ENCODE measurements around the gene NR3C2. TPM values are rescaled to one million over a fixed set of nuclear protein-coding genes. Genes with fewer than 3 reads are reported as not detected.

The NR3C2 gene
- polyA plus RNA-seq, 1 of the 3 experiments (the other 2 are of a cell fraction) = 0.02 TPM

DNA sequence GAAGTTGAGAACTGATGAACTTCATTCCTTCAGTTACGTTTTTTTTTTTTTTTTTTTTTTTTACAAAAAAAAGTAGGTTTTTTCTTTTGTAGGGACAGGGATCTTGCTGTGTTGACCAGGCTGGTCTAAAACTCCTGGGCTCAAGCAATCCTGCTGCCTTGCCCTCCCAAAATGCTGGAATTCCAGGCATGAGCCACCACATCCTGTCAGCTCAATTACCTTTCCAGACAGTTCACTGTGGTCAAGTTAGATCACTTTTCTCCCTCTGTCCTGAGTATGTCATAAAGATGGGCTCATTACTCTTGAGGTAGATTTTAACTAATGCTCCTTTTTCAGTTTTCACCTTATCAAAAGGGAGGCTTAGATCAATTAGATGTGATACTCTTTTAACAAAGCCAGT lies 10.8 kb upstream of the NR3C2 start:
- DNase-seq = no peak
- Histone ChIP-seq H3K9ac (no peak overlapping the region), H3F3A (replicated peaks; ENCODE audit: insufficient read depth) (peaks cover 1% of the 10 kb centered on the region), H4K20me1 (ENCODE audit: insufficient read depth) (no peaks in the 10 kb centered on the region), H3K36me3 (replicated peaks in 1 of 2; ENCODE audit: control insufficient read depth in 1 of 2, insufficient read depth in 2 of 2, low read length in 1 of 2) (no peaks in the 10 kb centered on the region), H3K27me3 (ENCODE audit: insufficient read depth) (peaks cover 30% of the 10 kb centered on the region), H3K9me2 (no peaks in the 10 kb centered on the region), H3K27ac (ENCODE audit: low read depth in 2 of 2, low read length in 1 of 2) (no peak overlapping the region), H2AFZ (ENCODE audit: low read depth) (no peak overlapping the region), H3K79me2 (ENCODE audit: insufficient read depth) (no peaks in the 10 kb centered on the region), H3K9me3 (no peaks in the 10 kb centered on the region), H3K4me1 (ENCODE audit: control insufficient read depth in 1 of 2, insufficient read depth in 2 of 2, low read depth in 1 of 2, low read length in 1 of 2) (no peaks in the 10 kb centered on the region), H3K4me3 (ENCODE audit: low read depth in 2 of 2, low read length in 1 of 2) (no peak overlapping the region), H3K4me2 (no peak overlapping the region)
- TF ChIP-seq, protein P1, sequence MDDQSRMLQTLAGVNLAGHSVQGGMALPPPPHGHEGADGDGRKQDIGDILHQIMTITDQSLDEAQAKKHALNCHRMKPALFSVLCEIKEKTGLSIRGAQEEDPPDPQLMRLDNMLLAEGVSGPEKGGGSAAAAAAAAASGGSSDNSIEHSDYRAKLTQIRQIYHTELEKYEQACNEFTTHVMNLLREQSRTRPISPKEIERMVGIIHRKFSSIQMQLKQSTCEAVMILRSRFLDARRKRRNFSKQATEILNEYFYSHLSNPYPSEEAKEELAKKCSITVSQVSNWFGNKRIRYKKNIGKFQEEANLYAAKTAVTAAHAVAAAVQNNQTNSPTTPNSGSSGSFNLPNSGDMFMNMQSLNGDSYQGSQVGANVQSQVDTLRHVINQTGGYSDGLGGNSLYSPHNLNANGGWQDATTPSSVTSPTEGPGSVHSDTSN (IDR thresholded peaks at IDR 0.05) = no peak
- TF ChIP-seq TAF1 (IDR thresholded peaks at IDR 0.05; ENCODE audit: borderline replicate concordance, low read depth, low read length) = no peak
- no peak for TF ChIP-seq RFX5 (IDR thresholded peaks at IDR 0.05; ENCODE audit: low read length)
- no peak for TF ChIP-seq CTCF (IDR thresholded peaks at IDR 0.05)
- no peak for TF ChIP-seq FOSL2 (IDR thresholded peaks at IDR 0.05; ENCODE audit: borderline replicate concordance, low read depth)
- TF ChIP-seq RCOR1 (IDR thresholded peaks at IDR 0.05; ENCODE audit: low read length) = no peak
- TF ChIP-seq MXI1 (IDR thresholded peaks at IDR 0.05; ENCODE audit: low read depth, low read length) = no peak
- TF ChIP-seq, protein P2, sequence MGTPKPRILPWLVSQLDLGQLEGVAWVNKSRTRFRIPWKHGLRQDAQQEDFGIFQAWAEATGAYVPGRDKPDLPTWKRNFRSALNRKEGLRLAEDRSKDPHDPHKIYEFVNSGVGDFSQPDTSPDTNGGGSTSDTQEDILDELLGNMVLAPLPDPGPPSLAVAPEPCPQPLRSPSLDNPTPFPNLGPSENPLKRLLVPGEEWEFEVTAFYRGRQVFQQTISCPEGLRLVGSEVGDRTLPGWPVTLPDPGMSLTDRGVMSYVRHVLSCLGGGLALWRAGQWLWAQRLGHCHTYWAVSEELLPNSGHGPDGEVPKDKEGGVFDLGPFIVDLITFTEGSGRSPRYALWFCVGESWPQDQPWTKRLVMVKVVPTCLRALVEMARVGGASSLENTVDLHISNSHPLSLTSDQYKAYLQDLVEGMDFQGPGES (IDR thresholded peaks at IDR 0.05; ENCODE audit: low read depth, low read length) = no peak
- TF ChIP-seq YY1 (IDR thresholded peaks at IDR 0.05; ENCODE audit: low read depth) = no peak
- TF ChIP-seq NFIC (IDR thresholded peaks at IDR 0.05; ENCODE audit: borderline replicate concordance) = no peak
- POLR2A ChIA-PET = no interaction called here
- whole genome bisulfite sequencing (ENCODE audit: low lambda C conversion rate) = 0% methylated on average over 1 of the region's 1 CpG
- CTCF ChIA-PET = no interaction called here

- CTCF ChIA-PET = no interaction called here
- WGBS (ENCODE audit: low lambda C conversion rate) = 8% methylated on average over 2 of the region's 2 CpGs
Measured at GRCh38 chr4:148449921-148450320, 7.7 kb upstream of the NR3C2 start.

More at GRCh38 chr4:148449921-148450320, 7.7 kb upstream of the NR3C2 start:
- Histone ChIP-seq H2AFZ (ENCODE audit: low read depth) (no peak overlapping the region), H3K4me2 (no peak overlapping the region), H3K27ac (ENCODE audit: low read depth in 2 of 2, low read length in 1 of 2) (no peak overlapping the region), H3K36me3 (replicated peaks in 1 of 2; ENCODE audit: control insufficient read depth in 1 of 2, insufficient read depth in 2 of 2, low read length in 1 of 2) (no peaks in the 10 kb centered on the region), H3K9ac (no peak overlapping the region), H3K9me3 (no peaks in the 10 kb centered on the region), H3F3A (replicated peaks; ENCODE audit: insufficient read depth) (peaks cover 18% of the 10 kb centered on the region), H3K4me3 (ENCODE audit: low read depth in 2 of 2, low read length in 1 of 2) (no peak overlapping the region), H4K20me1 (ENCODE audit: insufficient read depth) (no peaks in the 10 kb centered on the region), H3K9me2 (no peaks in the 10 kb centered on the region), H3K79me2 (ENCODE audit: insufficient read depth) (no peaks in the 10 kb centered on the region), H3K27me3 (ENCODE audit: insufficient read depth) (peaks cover 51% of the 10 kb centered on the region), H3K4me1 (ENCODE audit: control insufficient read depth in 1 of 2, insufficient read depth in 2 of 2, low read depth in 1 of 2, low read length in 1 of 2) (peaks cover 0 to 4% of the 10 kb centered on the region in 2 experiments; a peak in 1 of 4 replicates)
- TF ChIP-seq EP300 (IDR thresholded peaks at IDR 0.05; ENCODE audit: borderline replicate concordance in 1 of 2, low read depth in 1 of 2, low read length in 1 of 2) (no peak), NFIC (IDR thresholded peaks at IDR 0.05; ENCODE audit: borderline replicate concordance) (no peak), JUND (IDR thresholded peaks at IDR 0.05) (no peak), YY1 (IDR thresholded peaks at IDR 0.05; ENCODE audit: low read depth) (no peak)
- TF ChIP-seq, protein P2 (IDR thresholded peaks at IDR 0.05; ENCODE audit: low read depth, low read length) = no peak
- TF ChIP-seq, protein P3, sequence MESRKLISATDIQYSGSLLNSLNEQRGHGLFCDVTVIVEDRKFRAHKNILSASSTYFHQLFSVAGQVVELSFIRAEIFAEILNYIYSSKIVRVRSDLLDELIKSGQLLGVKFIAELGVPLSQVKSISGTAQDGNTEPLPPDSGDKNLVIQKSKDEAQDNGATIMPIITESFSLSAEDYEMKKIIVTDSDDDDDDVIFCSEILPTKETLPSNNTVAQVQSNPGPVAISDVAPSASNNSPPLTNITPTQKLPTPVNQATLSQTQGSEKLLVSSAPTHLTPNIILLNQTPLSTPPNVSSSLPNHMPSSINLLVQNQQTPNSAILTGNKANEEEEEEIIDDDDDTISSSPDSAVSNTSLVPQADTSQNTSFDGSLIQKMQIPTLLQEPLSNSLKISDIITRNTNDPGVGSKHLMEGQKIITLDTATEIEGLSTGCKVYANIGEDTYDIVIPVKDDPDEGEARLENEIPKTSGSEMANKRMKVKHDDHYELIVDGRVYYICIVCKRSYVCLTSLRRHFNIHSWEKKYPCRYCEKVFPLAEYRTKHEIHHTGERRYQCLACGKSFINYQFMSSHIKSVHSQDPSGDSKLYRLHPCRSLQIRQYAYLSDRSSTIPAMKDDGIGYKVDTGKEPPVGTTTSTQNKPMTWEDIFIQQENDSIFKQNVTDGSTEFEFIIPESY (IDR thresholded peaks at IDR 0.05; ENCODE audit: borderline replicate concordance, low read depth) = no peak
- POLR2A ChIA-PET = no interaction called here
- no peak for DNase-seq

Measured in SK-N-SH (cell line).